ENCODE data around the gene SMG9.

DNA sequence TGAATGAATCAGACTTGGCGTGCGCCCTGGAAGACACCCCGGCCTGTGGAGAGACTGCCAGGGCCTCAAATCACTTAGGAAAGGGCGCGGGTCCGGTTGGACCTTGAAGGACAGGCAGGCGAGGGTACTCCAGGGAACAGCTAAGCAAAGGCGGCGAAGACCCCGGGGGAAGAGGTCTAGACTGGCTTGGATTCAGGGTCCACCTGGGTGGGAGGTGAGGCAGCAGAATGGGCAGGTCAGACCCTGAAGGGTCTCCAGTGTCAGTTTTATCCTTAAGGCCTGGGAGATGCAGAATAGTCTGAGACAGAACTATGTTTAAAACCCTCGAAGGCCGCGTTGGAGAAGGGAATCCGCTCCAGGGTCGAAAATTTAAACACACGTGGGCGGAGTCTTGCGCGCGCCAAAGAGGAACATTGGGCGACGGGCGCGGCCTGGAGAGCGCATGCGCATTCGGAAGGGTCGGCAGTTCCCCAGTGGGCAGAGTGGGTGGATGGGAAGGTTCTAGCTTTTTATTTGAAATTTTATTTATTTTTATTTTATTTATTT lies 567 bp upstream of the SMG9 start:
- TF ChIP-seq, protein P1, sequence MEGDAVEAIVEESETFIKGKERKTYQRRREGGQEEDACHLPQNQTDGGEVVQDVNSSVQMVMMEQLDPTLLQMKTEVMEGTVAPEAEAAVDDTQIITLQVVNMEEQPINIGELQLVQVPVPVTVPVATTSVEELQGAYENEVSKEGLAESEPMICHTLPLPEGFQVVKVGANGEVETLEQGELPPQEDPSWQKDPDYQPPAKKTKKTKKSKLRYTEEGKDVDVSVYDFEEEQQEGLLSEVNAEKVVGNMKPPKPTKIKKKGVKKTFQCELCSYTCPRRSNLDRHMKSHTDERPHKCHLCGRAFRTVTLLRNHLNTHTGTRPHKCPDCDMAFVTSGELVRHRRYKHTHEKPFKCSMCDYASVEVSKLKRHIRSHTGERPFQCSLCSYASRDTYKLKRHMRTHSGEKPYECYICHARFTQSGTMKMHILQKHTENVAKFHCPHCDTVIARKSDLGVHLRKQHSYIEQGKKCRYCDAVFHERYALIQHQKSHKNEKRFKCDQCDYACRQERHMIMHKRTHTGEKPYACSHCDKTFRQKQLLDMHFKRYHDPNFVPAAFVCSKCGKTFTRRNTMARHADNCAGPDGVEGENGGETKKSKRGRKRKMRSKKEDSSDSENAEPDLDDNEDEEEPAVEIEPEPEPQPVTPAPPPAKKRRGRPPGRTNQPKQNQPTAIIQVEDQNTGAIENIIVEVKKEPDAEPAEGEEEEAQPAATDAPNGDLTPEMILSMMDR (IDR thresholded peaks at IDR 0.05) = no peak
- TF ChIP-seq POLR2A (IDR thresholded peaks at IDR 0.05) = no peak

Data from esophagus squamous epithelium (tissue), 4 donors.